A549 (cell line): ENCODE data around the gene TRAK1.

Experiments
- CHD4 ChIP-seq: fragments of 200-600 bp; sonication (generic); IDR thresholded peaks from 2 replicates; pipeline ENCODE4 v1.6.1; 2016; ENCODE audit warnings: antibody characterized with exemption, mild to moderate bottlenecking, borderline replicate concordance
- MAZ ChIP-seq: fragments of 150-350 bp; IDR thresholded peaks from 2 replicates; pipeline ENCODE4 v1.6.1; 2014; ENCODE audit warnings: antibody characterized with exemption, low read depth, low read length, borderline replicate concordance
- POLR2A ChIP-seq: IDR thresholded peaks from 2 replicates; pipeline ENCODE4 v1.6.1; 2012; ENCODE audit warnings: mild to moderate bottlenecking, low read length
- RFX5 ChIP-seq: fragments of 450-650 bp; IDR thresholded peaks from 2 replicates; pipeline ENCODE4 v1.7.1; 2014; ENCODE audit warnings: antibody characterized with exemption, mild to moderate bottlenecking, moderate library complexity
- TF ChIP-seq, protein P1 (sequence below): fragments of >200 bp; sonication (Bioruptor Twin); formaldehyde crosslinking; IDR thresholded peaks from 3 replicates; pipeline ENCODE4 v1.5.1; 2016
- TF ChIP-seq, protein P2 (sequence below): IDR thresholded peaks from 2 replicates; pipeline ENCODE4 v1.6.1; 2012
- TF ChIP-seq, protein P3 (sequence below): fragments of 200-600 bp; sonication (generic); IDR thresholded peaks from 2 replicates; pipeline ENCODE4 v1.6.1; 2016; ENCODE audit warnings: antibody characterized with exemption, mild to moderate bottlenecking, moderate library complexity

DNA sequence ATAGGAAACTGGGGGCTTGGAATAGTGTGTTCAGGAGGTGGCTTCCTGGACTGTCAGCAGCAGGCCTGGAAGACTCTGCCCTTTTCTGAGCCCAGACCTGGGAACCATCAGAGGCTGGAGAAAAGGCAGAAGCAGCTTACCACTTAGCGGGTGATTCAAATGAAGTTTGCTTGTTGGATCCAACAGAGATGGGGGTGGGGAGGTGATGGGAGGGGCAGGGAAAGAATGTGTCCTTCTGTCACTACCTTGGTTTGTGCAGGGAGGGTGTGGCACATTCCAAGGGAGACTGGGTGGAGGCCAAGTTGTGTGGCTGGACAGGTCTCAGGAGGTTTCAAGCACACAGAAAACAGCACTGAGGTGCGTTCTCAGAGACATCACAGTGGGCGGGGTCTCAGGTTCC lies 58.8 kb downstream of the TRAK1 start:
- TF ChIP-seq CHD4 (no peak), RFX5 (no peak), POLR2A (no peak), MAZ (no peak)
- TF ChIP-seq, protein P1, sequence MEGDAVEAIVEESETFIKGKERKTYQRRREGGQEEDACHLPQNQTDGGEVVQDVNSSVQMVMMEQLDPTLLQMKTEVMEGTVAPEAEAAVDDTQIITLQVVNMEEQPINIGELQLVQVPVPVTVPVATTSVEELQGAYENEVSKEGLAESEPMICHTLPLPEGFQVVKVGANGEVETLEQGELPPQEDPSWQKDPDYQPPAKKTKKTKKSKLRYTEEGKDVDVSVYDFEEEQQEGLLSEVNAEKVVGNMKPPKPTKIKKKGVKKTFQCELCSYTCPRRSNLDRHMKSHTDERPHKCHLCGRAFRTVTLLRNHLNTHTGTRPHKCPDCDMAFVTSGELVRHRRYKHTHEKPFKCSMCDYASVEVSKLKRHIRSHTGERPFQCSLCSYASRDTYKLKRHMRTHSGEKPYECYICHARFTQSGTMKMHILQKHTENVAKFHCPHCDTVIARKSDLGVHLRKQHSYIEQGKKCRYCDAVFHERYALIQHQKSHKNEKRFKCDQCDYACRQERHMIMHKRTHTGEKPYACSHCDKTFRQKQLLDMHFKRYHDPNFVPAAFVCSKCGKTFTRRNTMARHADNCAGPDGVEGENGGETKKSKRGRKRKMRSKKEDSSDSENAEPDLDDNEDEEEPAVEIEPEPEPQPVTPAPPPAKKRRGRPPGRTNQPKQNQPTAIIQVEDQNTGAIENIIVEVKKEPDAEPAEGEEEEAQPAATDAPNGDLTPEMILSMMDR: no peak
- TF ChIP-seq, protein P2, sequence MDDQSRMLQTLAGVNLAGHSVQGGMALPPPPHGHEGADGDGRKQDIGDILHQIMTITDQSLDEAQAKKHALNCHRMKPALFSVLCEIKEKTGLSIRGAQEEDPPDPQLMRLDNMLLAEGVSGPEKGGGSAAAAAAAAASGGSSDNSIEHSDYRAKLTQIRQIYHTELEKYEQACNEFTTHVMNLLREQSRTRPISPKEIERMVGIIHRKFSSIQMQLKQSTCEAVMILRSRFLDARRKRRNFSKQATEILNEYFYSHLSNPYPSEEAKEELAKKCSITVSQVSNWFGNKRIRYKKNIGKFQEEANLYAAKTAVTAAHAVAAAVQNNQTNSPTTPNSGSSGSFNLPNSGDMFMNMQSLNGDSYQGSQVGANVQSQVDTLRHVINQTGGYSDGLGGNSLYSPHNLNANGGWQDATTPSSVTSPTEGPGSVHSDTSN: no peak
- TF ChIP-seq, protein P3, sequence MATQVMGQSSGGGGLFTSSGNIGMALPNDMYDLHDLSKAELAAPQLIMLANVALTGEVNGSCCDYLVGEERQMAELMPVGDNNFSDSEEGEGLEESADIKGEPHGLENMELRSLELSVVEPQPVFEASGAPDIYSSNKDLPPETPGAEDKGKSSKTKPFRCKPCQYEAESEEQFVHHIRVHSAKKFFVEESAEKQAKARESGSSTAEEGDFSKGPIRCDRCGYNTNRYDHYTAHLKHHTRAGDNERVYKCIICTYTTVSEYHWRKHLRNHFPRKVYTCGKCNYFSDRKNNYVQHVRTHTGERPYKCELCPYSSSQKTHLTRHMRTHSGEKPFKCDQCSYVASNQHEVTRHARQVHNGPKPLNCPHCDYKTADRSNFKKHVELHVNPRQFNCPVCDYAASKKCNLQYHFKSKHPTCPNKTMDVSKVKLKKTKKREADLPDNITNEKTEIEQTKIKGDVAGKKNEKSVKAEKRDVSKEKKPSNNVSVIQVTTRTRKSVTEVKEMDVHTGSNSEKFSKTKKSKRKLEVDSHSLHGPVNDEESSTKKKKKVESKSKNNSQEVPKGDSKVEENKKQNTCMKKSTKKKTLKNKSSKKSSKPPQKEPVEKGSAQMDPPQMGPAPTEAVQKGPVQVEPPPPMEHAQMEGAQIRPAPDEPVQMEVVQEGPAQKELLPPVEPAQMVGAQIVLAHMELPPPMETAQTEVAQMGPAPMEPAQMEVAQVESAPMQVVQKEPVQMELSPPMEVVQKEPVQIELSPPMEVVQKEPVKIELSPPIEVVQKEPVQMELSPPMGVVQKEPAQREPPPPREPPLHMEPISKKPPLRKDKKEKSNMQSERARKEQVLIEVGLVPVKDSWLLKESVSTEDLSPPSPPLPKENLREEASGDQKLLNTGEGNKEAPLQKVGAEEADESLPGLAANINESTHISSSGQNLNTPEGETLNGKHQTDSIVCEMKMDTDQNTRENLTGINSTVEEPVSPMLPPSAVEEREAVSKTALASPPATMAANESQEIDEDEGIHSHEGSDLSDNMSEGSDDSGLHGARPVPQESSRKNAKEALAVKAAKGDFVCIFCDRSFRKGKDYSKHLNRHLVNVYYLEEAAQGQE: no peak
